ENCODE data around the gene MED15. TPM values are rescaled to one million over a fixed set of nuclear protein-coding genes. Genes with fewer than 3 reads are reported as not detected.
A peak's percentile ranks its signal among the peaks of the same experiment; 100 is the strongest.
"Not testable (repeated sequence)": the region's sequence is repeated elsewhere in the genome, so short reads cannot be mapped to it uniquely, and the experiment has no call there.

The MED15 gene
- total RNA-seq, 5 donors from 2014 or later (not counting 1 experiment from before 2014, with no cell fraction given): 214 to 317 (median 262) TPM

DNA sequence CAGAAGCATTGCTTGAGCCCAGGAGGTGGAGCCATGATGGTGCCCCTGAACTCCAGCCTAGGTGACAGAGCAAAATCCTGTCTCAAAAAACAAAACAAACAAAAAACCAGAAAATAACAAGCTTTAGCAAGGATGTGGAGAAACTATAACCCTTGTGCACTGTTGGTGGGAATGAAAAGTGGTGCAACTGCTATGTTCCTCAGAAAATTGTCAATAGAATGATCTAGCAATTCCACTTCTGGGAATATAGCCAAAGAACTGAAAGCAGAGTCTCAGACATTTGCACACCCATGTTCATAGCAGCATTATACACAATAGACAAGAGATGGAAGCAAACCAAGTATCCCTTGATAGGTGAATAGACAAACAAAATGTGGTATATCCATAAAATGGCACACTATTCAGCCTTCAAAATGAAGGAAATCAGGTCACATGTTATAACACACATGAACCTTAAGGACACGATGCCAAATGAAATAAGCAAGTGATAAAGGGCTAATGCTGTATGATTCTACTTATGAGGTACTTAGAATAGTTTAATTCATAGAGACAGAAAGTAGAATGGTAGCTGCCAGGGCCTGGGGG, 27.7 kb upstream of the MED15 start:
- no peak for ATAC-seq (replicated peaks in 1 of 4)
- Mint-ChIP-seq H3K36me3 (peaks cover 19% of the 10 kb centered on the region), H3K4me1 (peaks cover 26 to 31% (median 31%) of the 10 kb centered on the region in 3 donors), H3K4me3 (no peak overlapping the region), H3K27ac (peak overlapping the region; percentile 16 to 32), H3K9me3 (no peaks in the 10 kb centered on the region), H3K27me3 (no peaks in the 10 kb centered on the region)
- no peak overlapping the region for H3K4me3 ChIP-seq (ENCODE audit: control insufficient read depth in 1 of 2, extremely low read depth in 1 of 2, low read length in 1 of 2)
- H3K9me3 ChIP-seq: no peaks in the 10 kb centered on the region
- CTCF ChIA-PET: interaction anchor here in 1 of 2 donors (0.6 kb wide), 1 partner anchor 16 kb away, joined by 3 read pairs; the partner anchor contains the start of gene KLHL22
- 100% methylated on average over 1 of the region's 1 CpG for WGBS (ENCODE audit: insufficient coverage)
- POLR2A ChIA-PET: no interaction called here
- no peak for DNase-seq
- peaks cover 6 to 10% of the 10 kb centered on the region in 2 experiments for H3K4me1 ChIP-seq (ENCODE audit: control insufficient read depth in 1 of 2, extremely low read depth in 1 of 2, insufficient read depth in 2 of 2, low read length in 2 of 2)
- H3K36me3 ChIP-seq (ENCODE audit: control insufficient read depth in 2 of 2, extremely low read depth in 1 of 2, insufficient read depth in 1 of 2, low read length in 1 of 2): peaks cover 0 to 11% of the 10 kb centered on the region in 2 donors
- H3K27ac ChIP-seq (ENCODE audit: low read length): no peak overlapping the region
- H3K27me3 ChIP-seq (replicated peaks in 1 of 2; ENCODE audit: control insufficient read depth in 2 of 2, extremely low read depth in 1 of 2, insufficient read depth in 2 of 2, low read length in 1 of 2): no peaks in the 10 kb centered on the region

DNA sequence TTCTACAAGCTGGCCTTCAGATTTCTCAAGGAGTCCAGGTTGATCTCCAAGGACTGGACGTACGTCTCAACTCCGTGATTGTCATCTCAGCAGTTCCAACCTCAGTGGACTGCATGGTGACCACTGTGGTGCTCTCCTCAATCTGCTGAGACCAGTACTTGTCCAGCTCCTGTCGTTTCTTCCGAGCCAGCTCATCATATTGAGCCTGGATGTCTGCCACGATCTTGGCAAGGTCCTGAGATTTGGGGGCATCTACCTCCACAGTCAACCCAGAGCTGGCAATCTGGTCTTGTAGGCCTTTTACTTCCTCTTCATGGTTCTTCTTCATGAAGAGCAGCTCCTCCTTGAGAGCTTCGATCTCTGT, 24.3 kb upstream of the MED15 start:
- H3K27ac ChIP-seq (ENCODE audit: low read length); H3K4me3 ChIP-seq (ENCODE audit: control insufficient read depth in 1 of 2, extremely low read depth in 1 of 2, low read length in 1 of 2); H3K4me3 Mint-ChIP-seq; H3K27me3 Mint-ChIP-seq; ATAC-seq (replicated peaks in 1 of 4); POLR2A ChIA-PET; H3K27ac Mint-ChIP-seq; H3K27me3 ChIP-seq (replicated peaks in 1 of 2; ENCODE audit: control insufficient read depth in 2 of 2, extremely low read depth in 1 of 2, insufficient read depth in 2 of 2, low read length in 1 of 2); H3K9me3 ChIP-seq; H3K9me3 Mint-ChIP-seq; H3K4me1 ChIP-seq (ENCODE audit: control insufficient read depth in 1 of 2, extremely low read depth in 1 of 2, insufficient read depth in 2 of 2, low read length in 2 of 2); CTCF ChIA-PET; DNase-seq: not testable (repeated sequence)
- H3K36me3 ChIP-seq (ENCODE audit: control insufficient read depth in 2 of 2, extremely low read depth in 1 of 2, insufficient read depth in 1 of 2, low read length in 1 of 2): peaks cover 0 to 15% of the 10 kb centered on the region in 2 donors
- H3K4me1 Mint-ChIP-seq: peaks cover 23 to 30% (median 24%) of the 10 kb centered on the region in 3 donors
- H3K36me3 Mint-ChIP-seq: peaks cover 32% of the 10 kb centered on the region
- over 99% methylated on average over 7 of the region's 7 CpGs for WGBS (ENCODE audit: insufficient coverage)

DNA sequence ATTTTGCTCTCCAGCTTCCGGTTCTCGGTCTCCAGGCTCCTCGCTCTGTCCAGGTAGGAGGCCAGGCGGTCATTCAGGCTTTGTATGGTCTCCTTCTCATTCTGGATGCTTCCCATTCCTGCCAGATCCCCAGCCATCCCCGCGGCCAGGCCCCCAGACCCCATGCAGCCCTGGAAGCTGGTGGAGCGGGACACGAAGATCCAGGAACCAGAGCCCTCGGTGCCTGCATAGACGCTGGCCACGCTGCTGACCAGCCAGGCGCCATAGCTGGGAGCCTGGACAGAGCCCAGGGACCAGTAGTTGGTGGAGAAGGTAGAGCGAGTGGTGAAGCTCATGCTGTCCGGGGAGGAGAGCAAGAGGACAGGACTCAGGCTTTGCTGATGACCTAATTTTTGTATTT, 23.6 kb upstream of the MED15 start:
- peaks cover 29 to 36% (median 30%) of the 10 kb centered on the region in 3 donors for H3K4me1 Mint-ChIP-seq
- WGBS (ENCODE audit: insufficient coverage): 95% methylated on average over 8 of the region's 14 CpGs
- POLR2A ChIA-PET: interaction anchor here in 1 of 2 donors (1.1 kb wide), 1 partner anchor 74 kb away, joined by 3 read pairs; no protein-coding TSS in a partner anchor
- no peak overlapping the region for H3K4me3 Mint-ChIP-seq
- Histone ChIP-seq H3K4me3 (ENCODE audit: control insufficient read depth in 1 of 2, extremely low read depth in 1 of 2, low read length in 1 of 2) (no peak overlapping the region), H3K9me3 (no peaks in the 10 kb centered on the region), H3K4me1 (ENCODE audit: control insufficient read depth in 1 of 2, extremely low read depth in 1 of 2, insufficient read depth in 2 of 2, low read length in 2 of 2) (no peaks in the 10 kb centered on the region), H3K36me3 (ENCODE audit: control insufficient read depth in 2 of 2, extremely low read depth in 1 of 2, insufficient read depth in 1 of 2, low read length in 1 of 2) (peaks cover 0 to 20% of the 10 kb centered on the region in 2 donors), H3K27me3 (replicated peaks in 1 of 2; ENCODE audit: control insufficient read depth in 2 of 2, extremely low read depth in 1 of 2, insufficient read depth in 2 of 2, low read length in 1 of 2) (no peaks in the 10 kb centered on the region), H3K27ac (ENCODE audit: low read length) (no peak overlapping the region)
- H3K27ac Mint-ChIP-seq: no peak overlapping the region
- no peak for ATAC-seq (replicated peaks in 1 of 4)
- no peak for DNase-seq
- CTCF ChIA-PET: interaction anchor here in 1 of 2 donors (0.5 kb wide), 1 partner anchor 537 kb away, joined by 5 read pairs; no protein-coding TSS in a partner anchor
- H3K27me3 Mint-ChIP-seq: no peaks in the 10 kb centered on the region
- peaks cover 39% of the 10 kb centered on the region for H3K36me3 Mint-ChIP-seq
- no peaks in the 10 kb centered on the region for H3K9me3 Mint-ChIP-seq

DNA sequence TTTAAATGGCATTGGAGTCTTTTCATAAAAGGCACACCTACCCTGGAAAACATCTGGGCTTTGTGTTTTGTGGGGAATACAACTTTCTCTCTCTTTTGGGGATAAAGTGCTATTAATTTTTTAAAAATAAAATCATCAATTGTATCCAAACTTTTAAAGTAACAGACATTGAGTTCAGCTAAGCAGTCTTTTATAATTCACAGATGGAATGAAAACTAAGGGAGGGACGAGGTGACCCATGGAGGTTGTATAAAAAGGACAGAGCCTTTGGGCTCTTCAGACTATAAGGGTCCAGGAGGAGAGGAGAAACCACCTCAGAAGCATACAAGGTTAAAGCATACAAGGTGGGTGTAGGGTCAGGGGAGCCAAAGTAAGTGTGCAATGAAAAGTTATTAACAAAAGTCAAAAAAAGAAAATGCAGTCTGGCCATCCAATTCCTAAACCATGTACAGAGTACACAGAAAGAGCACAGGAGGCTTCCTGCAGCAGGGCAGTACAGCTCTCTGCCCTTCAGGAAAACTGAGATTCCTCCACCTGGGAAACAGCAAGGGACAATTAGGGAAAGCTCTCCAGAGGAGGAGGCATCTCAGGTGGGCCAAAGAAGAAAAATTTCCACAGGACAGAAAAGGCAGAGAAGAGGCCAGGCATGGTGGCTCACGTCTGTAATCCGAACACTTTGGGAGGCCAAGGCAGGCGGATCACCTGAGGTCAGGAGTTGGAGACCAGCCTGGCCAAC, 22.3 kb upstream of the MED15 start:
- no peaks in the 10 kb centered on the region for H3K27me3 ChIP-seq (replicated peaks in 1 of 2; ENCODE audit: control insufficient read depth in 2 of 2, extremely low read depth in 1 of 2, insufficient read depth in 2 of 2, low read length in 1 of 2)
- Mint-ChIP-seq H3K27me3 (no peaks in the 10 kb centered on the region), H3K27ac (peak overlapping the region in 1 of 2 donors; percentile 34), H3K36me3 (peaks cover 39% of the 10 kb centered on the region), H3K4me1 (peaks cover 34 to 42% (median 37%) of the 10 kb centered on the region in 3 donors), H3K4me3 (no peak overlapping the region), H3K9me3 (no peaks in the 10 kb centered on the region)
- H3K4me1 ChIP-seq (ENCODE audit: control insufficient read depth in 1 of 2, extremely low read depth in 1 of 2, insufficient read depth in 2 of 2, low read length in 2 of 2): peaks cover 2 to 4% of the 10 kb centered on the region in 2 experiments
- DNase-seq (no peak), ATAC-seq (replicated peaks in 1 of 4) (no peak)
- no peak overlapping the region for H3K27ac ChIP-seq (ENCODE audit: low read length)
- no peak overlapping the region for H3K4me3 ChIP-seq (ENCODE audit: control insufficient read depth in 1 of 2, extremely low read depth in 1 of 2, low read length in 1 of 2)
- CTCF ChIA-PET: no interaction called here
- no peaks in the 10 kb centered on the region for H3K9me3 ChIP-seq
- peaks cover 0 to 24% of the 10 kb centered on the region in 2 donors for H3K36me3 ChIP-seq (ENCODE audit: control insufficient read depth in 2 of 2, extremely low read depth in 1 of 2, insufficient read depth in 1 of 2, low read length in 1 of 2)
- 96% methylated on average over 3 of the region's 4 CpGs for WGBS (ENCODE audit: insufficient coverage)
- POLR2A ChIA-PET: no interaction called here

DNA sequence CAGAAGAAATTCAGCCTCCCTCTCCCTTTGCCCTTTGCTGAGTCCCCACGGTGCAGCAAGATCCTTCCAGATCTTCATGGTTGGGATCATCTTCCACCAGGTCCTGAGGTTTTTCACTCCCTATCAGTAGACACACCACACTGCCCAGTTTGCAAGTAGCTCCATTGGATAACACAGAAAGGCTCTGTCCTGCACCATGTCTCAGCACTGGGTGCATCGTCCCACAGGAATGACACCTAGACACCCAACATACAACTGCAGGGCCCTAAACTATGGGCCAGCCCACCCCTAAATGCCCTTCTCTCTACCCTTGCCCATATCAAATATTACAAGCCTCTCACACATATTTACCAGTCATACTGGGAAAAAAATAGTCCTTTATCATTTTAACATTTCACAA, 21.2 kb upstream of the MED15 start:
- no peak overlapping the region for H3K27ac Mint-ChIP-seq

DNA sequence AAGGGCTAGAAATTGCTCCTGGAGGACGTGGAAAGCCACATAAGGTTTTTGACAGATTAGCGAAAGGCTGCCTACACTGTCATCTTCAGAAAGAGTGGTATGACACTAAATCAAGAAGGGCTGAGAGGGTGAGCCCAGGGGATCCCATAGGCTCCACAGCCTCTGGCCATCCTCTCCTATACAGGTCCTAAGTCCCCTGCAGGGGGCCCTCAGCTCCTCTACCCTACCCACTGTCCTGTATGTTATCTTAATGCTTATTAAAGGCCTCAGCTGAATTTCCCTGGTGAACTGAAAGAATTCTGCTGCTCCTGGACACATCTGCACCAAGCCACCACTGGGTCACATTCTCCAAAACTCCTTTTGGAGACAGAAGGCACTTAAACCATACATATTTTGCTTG, 19.7 kb upstream of the MED15 start:
- no peaks in the 10 kb centered on the region for H3K27me3 ChIP-seq (replicated peaks in 1 of 2; ENCODE audit: control insufficient read depth in 2 of 2, extremely low read depth in 1 of 2, insufficient read depth in 2 of 2, low read length in 1 of 2)
- no peak overlapping the region for H3K27ac ChIP-seq (ENCODE audit: low read length)
- Mint-ChIP-seq H3K36me3 (peaks cover 37% of the 10 kb centered on the region), H3K9me3 (no peaks in the 10 kb centered on the region), H3K4me3 (no peak overlapping the region), H3K4me1 (peaks cover 57 to 65% (median 58%) of the 10 kb centered on the region in 3 donors), H3K27me3 (no peaks in the 10 kb centered on the region), H3K27ac (peak overlapping the region in 1 of 2 donors; percentile 69)
- H3K36me3 ChIP-seq (ENCODE audit: control insufficient read depth in 2 of 2, extremely low read depth in 1 of 2, insufficient read depth in 1 of 2, low read length in 1 of 2): peaks cover 0 to 20% of the 10 kb centered on the region in 2 donors
- H3K9me3 ChIP-seq: no peaks in the 10 kb centered on the region
- ChIA-PET POLR2A (no interaction called here), CTCF (no interaction called here)
- DNase-seq (no peak), ATAC-seq (replicated peaks in 1 of 4) (no peak)
- no CpG with 5 or more reads among the region's 2 CpGs for WGBS (ENCODE audit: insufficient coverage)
- peaks cover 9 to 27% of the 10 kb centered on the region in 2 experiments for H3K4me1 ChIP-seq (ENCODE audit: control insufficient read depth in 1 of 2, extremely low read depth in 1 of 2, insufficient read depth in 2 of 2, low read length in 2 of 2)
- no peak overlapping the region for H3K4me3 ChIP-seq (ENCODE audit: control insufficient read depth in 1 of 2, extremely low read depth in 1 of 2, low read length in 1 of 2)

More for the DNA sequence above, 21.2 kb upstream of the MED15 start:
- H3K4me3 Mint-ChIP-seq: no peak overlapping the region
- Histone ChIP-seq H3K4me3 (ENCODE audit: control insufficient read depth in 1 of 2, extremely low read depth in 1 of 2, low read length in 1 of 2) (no peak overlapping the region), H3K9me3 (no peaks in the 10 kb centered on the region), H3K4me1 (ENCODE audit: control insufficient read depth in 1 of 2, extremely low read depth in 1 of 2, insufficient read depth in 2 of 2, low read length in 2 of 2) (peaks cover 9 to 13% of the 10 kb centered on the region in 2 experiments), H3K27me3 (replicated peaks in 1 of 2; ENCODE audit: control insufficient read depth in 2 of 2, extremely low read depth in 1 of 2, insufficient read depth in 2 of 2, low read length in 1 of 2) (no peaks in the 10 kb centered on the region), H3K27ac (ENCODE audit: low read length) (no peak overlapping the region), H3K36me3 (ENCODE audit: control insufficient read depth in 2 of 2, extremely low read depth in 1 of 2, insufficient read depth in 1 of 2, low read length in 1 of 2) (peaks cover 0 to 24% of the 10 kb centered on the region in 2 donors)
- 100% methylated on average over 2 of the region's 2 CpGs for WGBS (ENCODE audit: insufficient coverage)
- peaks cover 44 to 52% (median 44%) of the 10 kb centered on the region in 3 donors for H3K4me1 Mint-ChIP-seq
- H3K27me3 Mint-ChIP-seq: no peaks in the 10 kb centered on the region
- ChIA-PET CTCF (no interaction called here), POLR2A (no interaction called here)
- peaks cover 38% of the 10 kb centered on the region for H3K36me3 Mint-ChIP-seq
- ATAC-seq (replicated peaks in 1 of 4) (no peak), DNase-seq (no peak)
- no peaks in the 10 kb centered on the region for H3K9me3 Mint-ChIP-seq
